Stimulated activated CD4-positive, alpha-beta T cell treated with anti-CD3 and anti-CD28 coated beads, Interleukin-4, amount 100 ng/mL, for 48 hours (primary cell): ENCODE measurements around the gene TC2N.
"Not testable (repeated sequence)": the region's sequence is repeated elsewhere in the genome, so short reads cannot be mapped to it uniquely, and the experiment has no call there.

Experiments
- DNase-seq, 2 donors: peaks; one replicate each; pipeline ENCODE4 v3.0.0-alpha.2; 2020; ENCODE audit warnings: low read depth in 2 of 2

TC2N gene

GRCh38 chr14:91753501-91754128, 113.7 kb downstream of the TC2N start:
- no peak for DNase-seq

- DNase-seq, result no peak
Observed at GRCh38 chr14:91752961-91753360, 114.4 kb downstream of the TC2N start.

GRCh38 chr14:91751719-91752118, 115.6 kb downstream of the TC2N start:
- DNase-seq, result no peak

GRCh38 chr14:91750634-91751198, 116.6 kb downstream of the TC2N start:
- no peak for DNase-seq

GRCh38 chr14:91749868-91750267, 117.5 kb downstream of the TC2N start:
- no peak for DNase-seq

GRCh38 chr14:91748049-91748448, 119.3 kb downstream of the TC2N start:
- no peak for DNase-seq

- DNase-seq, result no peak
Observed at GRCh38 chr14:91745344-91745743, 122.0 kb downstream of the TC2N start.

- DNase-seq, result no peak
Observed at GRCh38 chr14:91744068-91744480, 123.3 kb downstream of the TC2N start.

- no peak for DNase-seq
Observed at GRCh38 chr14:91743305-91743653, 124.1 kb downstream of the TC2N start.

- DNase-seq, result no peak
Observed at GRCh38 chr14:91742621-91743304, 124.6 kb downstream of the TC2N start.

- not testable (repeated sequence) for DNase-seq
Observed at GRCh38 chr14:91739867-91740266, 127.5 kb downstream of the TC2N start.

GRCh38 chr14:91737619-91738018, 129.7 kb downstream of the TC2N start:
- DNase-seq, result no peak

- no peak for DNase-seq
Observed at GRCh38 chr14:91732859-91733477, 134.4 kb downstream of the TC2N start.

GRCh38 chr14:91732439-91732838, 134.9 kb downstream of the TC2N start:
- DNase-seq, result no peak

GRCh38 chr14:91731986-91732385, 135.3 kb downstream of the TC2N start, which contains the start of gene CATSPERB:
Gene CATSPERB, minus strand, starts transcription at chr14:91732086. Its CDS starts 2,607 bp downstream, at chr14:91729479.
- DNase-seq, result no peak

- DNase-seq, result no peak
Observed at GRCh38 chr14:91731018-91731417, 136.3 kb downstream of the TC2N start.

- DNase-seq, result no peak
Observed at GRCh38 chr14:91729756-91730155, 137.6 kb downstream of the TC2N start.
